Measurements from ENCODE around the gene ZSCAN20.

- TF ChIP-seq, protein P1, sequence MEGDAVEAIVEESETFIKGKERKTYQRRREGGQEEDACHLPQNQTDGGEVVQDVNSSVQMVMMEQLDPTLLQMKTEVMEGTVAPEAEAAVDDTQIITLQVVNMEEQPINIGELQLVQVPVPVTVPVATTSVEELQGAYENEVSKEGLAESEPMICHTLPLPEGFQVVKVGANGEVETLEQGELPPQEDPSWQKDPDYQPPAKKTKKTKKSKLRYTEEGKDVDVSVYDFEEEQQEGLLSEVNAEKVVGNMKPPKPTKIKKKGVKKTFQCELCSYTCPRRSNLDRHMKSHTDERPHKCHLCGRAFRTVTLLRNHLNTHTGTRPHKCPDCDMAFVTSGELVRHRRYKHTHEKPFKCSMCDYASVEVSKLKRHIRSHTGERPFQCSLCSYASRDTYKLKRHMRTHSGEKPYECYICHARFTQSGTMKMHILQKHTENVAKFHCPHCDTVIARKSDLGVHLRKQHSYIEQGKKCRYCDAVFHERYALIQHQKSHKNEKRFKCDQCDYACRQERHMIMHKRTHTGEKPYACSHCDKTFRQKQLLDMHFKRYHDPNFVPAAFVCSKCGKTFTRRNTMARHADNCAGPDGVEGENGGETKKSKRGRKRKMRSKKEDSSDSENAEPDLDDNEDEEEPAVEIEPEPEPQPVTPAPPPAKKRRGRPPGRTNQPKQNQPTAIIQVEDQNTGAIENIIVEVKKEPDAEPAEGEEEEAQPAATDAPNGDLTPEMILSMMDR (IDR thresholded peaks at IDR 0.05; ENCODE audit: insufficient read depth, low read depth, low read length): no peak
- TF ChIP-seq EZH2 (IDR thresholded peaks at IDR 0.05; ENCODE audit: insufficient read depth, low read length): no peak
Measured at GRCh38 chr1:33472269-33472980, at the start of gene ZSCAN20.

Data from astrocyte (in vitro differentiated cells and primary cell).